Measurements from ENCODE around the gene IL27RA. TPM values are rescaled to one million over a fixed set of nuclear protein-coding genes. Genes with fewer than 3 reads are reported as not detected.

The IL27RA gene
- total RNA-seq, 1 experiment from 2014 or later = 20.7 TPM

Other genes starting within 250 kb of the IL27RA start
- 1.8 and 2.7 TPM in 2 replicates for gene ZSWIM4, start 236.3 kb upstream of the IL27RA start, total RNA-seq (2014; rRNA removed; shearing (Covaris generic))
- gene NANOS3, start 154.6 kb upstream of the IL27RA start, total RNA-seq (2014; rRNA removed; shearing (Covaris generic)) = not detected in 2 replicates
- gene BRME1, start 125.6 kb upstream of the IL27RA start, total RNA-seq (2014; rRNA removed; shearing (Covaris generic)) = 2.0 and 3.3 TPM in 2 replicates
- 16.8 and 19.7 TPM in 2 replicates for gene CC2D1A, start 125.6 kb upstream of the IL27RA start, total RNA-seq (2014; rRNA removed; shearing (Covaris generic))
- gene PODNL1, start 93.3 kb upstream of the IL27RA start, total RNA-seq (2014; rRNA removed; shearing (Covaris generic)) = 0.23 and 0.37 TPM in 2 replicates
- gene DCAF15, start 79.3 kb upstream of the IL27RA start, total RNA-seq (2014; rRNA removed; shearing (Covaris generic)) = 35.0 and 44.0 TPM in 2 replicates
- gene RFX1, start 25.4 kb upstream of the IL27RA start, total RNA-seq (2014; rRNA removed; shearing (Covaris generic)) = 3.1 and 3.8 TPM in 2 replicates
- gene RLN3, start 3.6 kb upstream of the IL27RA start, total RNA-seq (2014; rRNA removed; shearing (Covaris generic)) = not detected in 2 replicates
- 1.5 and 3.9 TPM in 2 replicates for gene PALM3, start 30.3 kb downstream of the IL27RA start, total RNA-seq (2014; rRNA removed; shearing (Covaris generic))
- 1.4 and 1.5 TPM in 2 replicates for gene MISP3, start 41.0 kb downstream of the IL27RA start, total RNA-seq (2014; rRNA removed; shearing (Covaris generic))
- gene C19orf67, start 54.0 kb downstream of the IL27RA start, total RNA-seq (2014; rRNA removed; shearing (Covaris generic)) = 0.23 TPM in 1 of 2 replicates, not detected in the other
- gene SAMD1, start 59.0 kb downstream of the IL27RA start, total RNA-seq (2014; rRNA removed; shearing (Covaris generic)) = 67.3 and 74.3 TPM in 2 replicates
- gene PRKACA, start 86.0 kb downstream of the IL27RA start, total RNA-seq (2014; rRNA removed; shearing (Covaris generic)) = 17.6 and 25.6 TPM in 2 replicates
- 80.4 and 123 TPM in 2 replicates for gene ASF1B, start 104.8 kb downstream of the IL27RA start, total RNA-seq (2014; rRNA removed; shearing (Covaris generic))
- 8.7 and 17.4 TPM in 2 replicates for gene ADGRL1, start 174.4 kb downstream of the IL27RA start, total RNA-seq (2014; rRNA removed; shearing (Covaris generic))